ENCODE measurements around the gene RNF213.
"Not testable (repeated sequence)": the region's sequence is repeated elsewhere in the genome, so short reads cannot be mapped to it uniquely, and the experiment has no call there.

Gene RNF213

GRCh38 chr17:80274331-80274730 lies 13.7 kb downstream of the RNF213 start:
- no peak for DNase-seq

GRCh38 chr17:80274871-80275449 lies 14.3 kb downstream of the RNF213 start:
- no peak for DNase-seq

GRCh38 chr17:80275857-80276256 lies 15.2 kb downstream of the RNF213 start:
- DNase-seq = not testable (repeated sequence)

- no peak for DNase-seq
Measured at GRCh38 chr17:80277751-80278671, 17.4 kb downstream of the RNF213 start.

GRCh38 chr17:80279895-80280294 lies 19.2 kb downstream of the RNF213 start:
- no peak for DNase-seq

GRCh38 chr17:80281516-80281915 lies 20.9 kb downstream of the RNF213 start:
- DNase-seq = no peak

- no peak for DNase-seq
Measured at GRCh38 chr17:80283116-80283852, 22.6 kb downstream of the RNF213 start.

GRCh38 chr17:80284631-80285030 lies 24.0 kb downstream of the RNF213 start:
- DNase-seq = no peak

GRCh38 chr17:80285237-80285920 lies 24.7 kb downstream of the RNF213 start:
- no peak for DNase-seq

- DNase-seq = no peak
Measured at GRCh38 chr17:80286638-80286960, 25.9 kb downstream of the RNF213 start.

GRCh38 chr17:80287038-80287437 lies 26.4 kb downstream of the RNF213 start:
- DNase-seq = no peak

GRCh38 chr17:80287806-80288567 lies 27.3 kb downstream of the RNF213 start:
- no peak for DNase-seq

GRCh38 chr17:80289616-80290015 lies 29.0 kb downstream of the RNF213 start:
- DNase-seq = no peak

GRCh38 chr17:80290156-80290555 lies 29.5 kb downstream of the RNF213 start:
- no peak for DNase-seq

GRCh38 chr17:80291260-80291659 lies 30.6 kb downstream of the RNF213 start:
- DNase-seq = no peak

GRCh38 chr17:80291691-80292487 lies 31.2 kb downstream of the RNF213 start:
- DNase-seq = no peak

GRCh38 chr17:80292521-80292971 lies 31.9 kb downstream of the RNF213 start:
- no peak for DNase-seq

GRCh38 chr17:80294210-80294609 lies 33.6 kb downstream of the RNF213 start:
- no peak for DNase-seq

- DNase-seq = no peak
Measured at GRCh38 chr17:80294653-80295052, 34.0 kb downstream of the RNF213 start.

GRCh38 chr17:80295146-80295545 lies 34.5 kb downstream of the RNF213 start:
- DNase-seq = no peak

GRCh38 chr17:80295559-80295958 lies 34.9 kb downstream of the RNF213 start:
- DNase-seq = no peak
